ENCODE results near the gene KRT36. TPM values are rescaled to one million over a fixed set of nuclear protein-coding genes. Genes with fewer than 3 reads are reported as not detected.

The KRT36 gene
- total and polyA plus RNA-seq, 2 of the 8 experiments (the other 6 are each of a cell fraction or from before 2014, with no cell fraction given) = not detected

DNA sequence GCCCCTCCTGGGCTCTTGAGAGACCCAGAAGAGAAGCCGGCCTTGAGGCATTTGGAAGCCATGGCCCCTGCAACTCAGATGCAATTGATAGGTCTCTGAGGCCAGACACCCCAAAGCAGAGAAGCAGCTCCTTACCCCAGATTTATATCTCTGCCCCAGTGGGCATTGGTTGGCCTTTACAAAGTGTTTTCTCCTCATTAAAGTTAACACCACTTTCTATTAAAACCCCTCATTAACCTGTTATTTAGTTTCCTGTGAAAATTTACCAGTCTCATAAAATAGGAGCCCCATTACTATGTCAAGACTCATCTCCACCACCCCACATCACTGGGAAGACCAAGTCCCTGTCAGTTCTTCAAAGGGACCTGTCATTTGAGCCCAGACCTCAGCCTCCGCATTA is 8.7 kb downstream of the KRT36 start, which contains the start of gene KRT35:
Gene KRT35 (minus strand): TSS at position 116 of the 400 bp plus-strand sequence. CDS start 54 bp downstream, at position 62.
- Histone ChIP-seq H3K9me3 (ENCODE audit: insufficient read depth in 2 of 2, low read depth in 1 of 2, low read length in 1 of 2) (no peaks in the 10 kb centered on the region), H3K18ac (ENCODE audit: extremely low read depth, low read length) (no peak within 1 kb of the TSS), H4K91ac (replicated peaks; ENCODE audit: insufficient read length, low read length) (no peak within 1 kb of the TSS), H3K79me1 (ENCODE audit: low read depth, low read length) (no peaks in the 10 kb centered on the region), H4K5ac (ENCODE audit: insufficient read length, low read depth, low read length) (no peak within 1 kb of the TSS), H3K36me3 (ENCODE audit: control insufficient read depth in 2 of 4, insufficient read depth in 4 of 4, low read length in 3 of 4) (no peaks in the 10 kb centered on the region), H3K79me2 (ENCODE audit: control insufficient read depth in 1 of 2, insufficient read depth in 2 of 2, low read length in 2 of 2) (no peaks in the 10 kb centered on the region), H3K4me1 (replicated peaks in 1 of 4; ENCODE audit: control insufficient read depth in 3 of 4, insufficient read depth in 4 of 4, low read length in 3 of 4) (no peaks in the 10 kb centered on the region; a peak in 1 of 7 replicates), H4K8ac (ENCODE audit: extremely low read depth, insufficient read depth, low read length) (no peak within 1 kb of the TSS), H2BK120ac (replicated peaks; ENCODE audit: low read depth, low read length) (no peak within 1 kb of the TSS), H2BK20ac (ENCODE audit: low read length) (no peak within 1 kb of the TSS), H3K23ac (ENCODE audit: insufficient read length) (no peak within 1 kb of the TSS), H3K4me3 (ENCODE audit: extremely low read depth in 1 of 4, insufficient read depth in 2 of 4, low read depth in 3 of 4, low read length in 4 of 4) (no peak within 1 kb of the TSS), H2AFZ (ENCODE audit: low read length) (no peak within 1 kb of the TSS), H2BK15ac (ENCODE audit: low read length) (no peak within 1 kb of the TSS), H3K23me2 (ENCODE audit: low read depth, low read length) (no peaks in the 10 kb centered on the region), H2BK12ac (ENCODE audit: low read depth, low read length) (no peak within 1 kb of the TSS), H3K9ac (replicated peaks in 1 of 4; ENCODE audit: extremely low read depth in 1 of 4, low read depth in 3 of 4, low read length in 3 of 4) (no peak within 1 kb of the TSS), H3K27me3 (replicated peaks in 1 of 4; ENCODE audit: control insufficient read depth in 3 of 4, extremely low read depth in 1 of 4, insufficient read depth in 3 of 4, low read length in 3 of 4) (peaks cover 0 to under 1% (median 0%) of the 10 kb centered on the region in 4 experiments; a peak in 3 of 7 replicates), H3K14ac (ENCODE audit: insufficient read length) (no peak within 1 kb of the TSS), H3K4ac (replicated peaks; ENCODE audit: insufficient read length, low read depth, low read length) (no peak within 1 kb of the TSS), H2BK5ac (ENCODE audit: low read depth, low read length) (no peak within 1 kb of the TSS), H3K27ac (ENCODE audit: low read depth, low read length) (no peak within 1 kb of the TSS), H3K4me2 (ENCODE audit: insufficient read depth in 1 of 2, low read depth in 2 of 2, low read length in 2 of 2) (no peak within 1 kb of the TSS), H2AK5ac (ENCODE audit: low read depth, low read length) (no peak within 1 kb of the TSS), H3K56ac (replicated peaks; ENCODE audit: insufficient read length, low read depth, low read length) (no peak within 1 kb of the TSS), H4K20me1 (replicated peaks in 1 of 2; ENCODE audit: control insufficient read depth in 1 of 2, insufficient read depth in 2 of 2, low read length in 2 of 2) (no peaks in the 10 kb centered on the region)
- CTCF ChIA-PET (ENCODE audit: partially characterized antibody) = interaction anchor here (11.2 to 33.9 kb wide), 2 partner anchors 12 to 66 kb away, joined by 98 to 427 read pairs; partner anchors contain the start of gene KRT36
- POLR2A ChIA-PET (ENCODE audit: partially characterized antibody) = interaction anchor here (1.4 to 1.5 kb wide), 2 partner anchors 10 to 41 kb away, joined by 5 read pairs; no protein-coding TSS in a partner anchor
- DNase-seq (ENCODE audit: low read depth in 1 of 2, low spot score in 2 of 2) (no peak), FAIRE-seq (no peak)
- TF ChIP-seq CBX8 (IDR thresholded peaks at IDR 0.05; ENCODE audit: borderline replicate concordance, low read depth, low read length) (no peak), ZNF274 (IDR thresholded peaks at IDR 0.05; ENCODE audit: borderline replicate concordance, extremely low read depth, low read length) (no peak), TCF12 (IDR thresholded peaks at IDR 0.05; ENCODE audit: low read depth, low read length) (no peak), TAF1 (IDR thresholded peaks at IDR 0.05; ENCODE audit: low read depth, low read length) (no peak), SP1 (IDR thresholded peaks at IDR 0.05; ENCODE audit: low read depth, low read length) (no peak), EP300 (IDR thresholded peaks at IDR 0.05; ENCODE audit: borderline replicate concordance in 1 of 2, low read depth in 2 of 2, low read length in 2 of 2) (no peak), TAF7 (optimal IDR thresholded peaks at IDR 0.05; ENCODE audit: borderline replicate concordance, low read depth, low read length) (no peak), SIRT6 (IDR thresholded peaks at IDR 0.05; ENCODE audit: low read length) (no peak), SRF (IDR thresholded peaks at IDR 0.05; ENCODE audit: low read depth, low read length) (no peak), POLR2AphosphoS5 (IDR thresholded peaks at IDR 0.05; ENCODE audit: low read depth, low read length) (no peak), HDAC2 (IDR thresholded peaks at IDR 0.05; ENCODE audit: borderline replicate concordance in 1 of 2, low read depth in 2 of 2, low read length in 2 of 2) (no peak), SP4 (IDR thresholded peaks at IDR 0.05; ENCODE audit: low read length) (no peak), TEAD4 (IDR thresholded peaks at IDR 0.05; ENCODE audit: low read depth, low read length) (no peak)
- 94% methylated on average over 2 of the region's 2 CpGs; no CpG with 5 or more reads in 1 of the 2 experiments for WGBS, 2 experiments (ENCODE audit: extremely low coverage in 1 of 2, insufficient coverage in 1 of 2, insufficient read length in 1 of 2, insufficient replicate concordance in 2 of 2, low coverage in 1 of 2, low lambda C conversion rate in 2 of 2, missing lambda C conversion rate in 1 of 2)
